GM21529 (cell line): Measurements from ENCODE around the gene LRRTM4.
"Not testable (repeated sequence)": the region's sequence is repeated elsewhere in the genome, so short reads cannot be mapped to it uniquely, and the experiment has no call there.

ENCODE experiments used
- ATAC-seq: cut with Tn5 transposase; IDR thresholded peaks from one replicate; pipeline ENCODE4 v1.9.1; 2021; ENCODE audit not compliant: unreplicated experiment

LRRTM4 gene

GRCh38 chr2:76895469-76895868, 626.7 kb downstream of the LRRTM4 start:
- no peak for ATAC-seq

GRCh38 chr2:76870581-76870980, 651.6 kb downstream of the LRRTM4 start:
- ATAC-seq: no peak

GRCh38 chr2:76870011-76870410, 652.2 kb downstream of the LRRTM4 start:
- ATAC-seq: no peak

- no peak for ATAC-seq
Observed at GRCh38 chr2:76867854-76868253, 654.3 kb downstream of the LRRTM4 start.

GRCh38 chr2:76866464-76866863, 655.7 kb downstream of the LRRTM4 start:
- ATAC-seq: no peak

GRCh38 chr2:76862901-76863300, 659.3 kb downstream of the LRRTM4 start:
- ATAC-seq: no peak

GRCh38 chr2:76861708-76862107, 660.5 kb downstream of the LRRTM4 start:
- ATAC-seq: no peak

GRCh38 chr2:76851000-76851399, 671.2 kb downstream of the LRRTM4 start:
- no peak for ATAC-seq

GRCh38 chr2:76849086-76849485, 673.1 kb downstream of the LRRTM4 start:
- no peak for ATAC-seq

- ATAC-seq: no peak
Observed at GRCh38 chr2:76839826-76840225, 682.4 kb downstream of the LRRTM4 start.

GRCh38 chr2:76829374-76830234, 692.6 kb downstream of the LRRTM4 start:
- no peak for ATAC-seq

- ATAC-seq: no peak
Observed at GRCh38 chr2:76826691-76827090, 695.5 kb downstream of the LRRTM4 start.

- no peak for ATAC-seq
Observed at GRCh38 chr2:76825140-76825970, 696.8 kb downstream of the LRRTM4 start.

- no peak for ATAC-seq
Observed at GRCh38 chr2:76821731-76822130, 700.4 kb downstream of the LRRTM4 start.

GRCh38 chr2:76813084-76813483, 709.1 kb downstream of the LRRTM4 start:
- ATAC-seq: no peak

- no peak for ATAC-seq
Observed at GRCh38 chr2:76812156-76812555, 710.0 kb downstream of the LRRTM4 start.

- ATAC-seq: no peak
Observed at GRCh38 chr2:76809136-76809535, 713.0 kb downstream of the LRRTM4 start.

GRCh38 chr2:76808732-76809131, 713.4 kb downstream of the LRRTM4 start:
- ATAC-seq: no peak

- no peak for ATAC-seq
Observed at GRCh38 chr2:76793647-76794334, 728.4 kb downstream of the LRRTM4 start.

GRCh38 chr2:76781313-76781712, 740.9 kb downstream of the LRRTM4 start:
- not testable (repeated sequence) for ATAC-seq

GRCh38 chr2:76763276-76763675, 758.9 kb downstream of the LRRTM4 start:
- no peak for ATAC-seq

GRCh38 chr2:76760367-76760704, 761.8 kb downstream of the LRRTM4 start:
- ATAC-seq: no peak
